HEK293 (cell line): ENCODE data around the gene CRIP1.

Experiments
- CTCF ChIA-PET: fragments of 350-600 bp; formaldehyde crosslinking; extraction: SDS; loops from one replicate; lab custom pipeline; 2021; ENCODE audit warnings: antibody characterized with exemption; lab: Yijun Ruan, JAX
- POLR2A ChIA-PET: fragments of 300-600 bp; formaldehyde crosslinking; extraction: SDS; loops from one replicate; lab custom pipeline; 2020; ENCODE audit warnings: antibody characterized with exemption, inconsistent platforms; lab: Yijun Ruan, JAX
- H3K27ac ChIP-seq: fragments of 200-500 bp; sonication (Bioruptor generic); 2 replicates; pipeline ENCODE4 v1.5.1; 2014; ENCODE audit warnings: low read depth, low read length, control low read depth, inconsistent platforms; ENCODE audit errors: extremely low read depth
- H3K36me3 ChIP-seq, 2 experiments: fragments of 200-500 bp in 1 of 2; sonication (Bioruptor generic) in 1 of 2; 1 replicate in 1 of 2; 2 replicates in 1 of 2; pipeline ENCODE4 v1.5.1; 2014 to 2017; ENCODE audit warnings: inconsistent platforms in 2 of 2, low read length in 2 of 2; ENCODE audit not compliant: control insufficient read depth in 2 of 2, insufficient read depth in 1 of 2
- H3K4me1 ChIP-seq: fragments of 200-500 bp; sonication (Bioruptor generic); 2 replicates; pipeline ENCODE4 v1.5.1; 2014; ENCODE audit warnings: mild to moderate bottlenecking, low read length, inconsistent platforms; ENCODE audit not compliant: control insufficient read depth, insufficient read depth
- H3K4me3 ChIP-seq: 2 replicates; pipeline ENCODE4 v1.5.1; 2011; ENCODE audit warnings: low read depth, mild to moderate bottlenecking, control low read depth, low read length, moderate library complexity
- H3K9me3 ChIP-seq: fragments of 200-500 bp; sonication (Bioruptor generic); 2 replicates; pipeline ENCODE4 v1.5.1; 2014; ENCODE audit warnings: low read depth, low read length, inconsistent platforms; ENCODE audit not compliant: control insufficient read depth, insufficient read depth
- GLI2 ChIP-seq: fragments of 450-650 bp; formaldehyde crosslinking; IDR thresholded peaks from 2 replicates; pipeline ENCODE4; 2017; ENCODE audit warnings: missing biosample characterization, missing genetic modification characterization, low read depth, borderline replicate concordance
- HIC1 ChIP-seq: fragments of 450-650 bp; formaldehyde crosslinking; IDR thresholded peaks from 2 replicates; pipeline ENCODE4 v1.5.1; 2016; ENCODE audit warnings: missing biosample characterization, missing genetic modification characterization
- SCRT2 ChIP-seq: fragments of 450-650 bp; formaldehyde crosslinking; IDR thresholded peaks from 2 replicates; pipeline ENCODE4 v1.5.1; 2016; ENCODE audit warnings: missing biosample characterization, missing genetic modification characterization
- SP2 ChIP-seq: fragments of 450-650 bp; formaldehyde crosslinking; IDR thresholded peaks from 2 replicates; pipeline ENCODE4 v1.5.1; 2016; ENCODE audit warnings: missing biosample characterization, missing genetic modification characterization
- WT1 ChIP-seq: fragments of 450-650 bp; formaldehyde crosslinking; IDR thresholded peaks from 2 replicates; pipeline ENCODE4 v1.5.1; 2016; ENCODE audit warnings: missing biosample characterization, missing genetic modification characterization
- YY1 ChIP-seq: fragments of 450-650 bp; formaldehyde crosslinking; IDR thresholded peaks from 2 replicates; pipeline ENCODE4 v1.5.1; 2018; ENCODE audit warnings: missing biosample characterization, missing genetic modification characterization
- ZBTB17 ChIP-seq: fragments of 450-650 bp; formaldehyde crosslinking; IDR thresholded peaks from 2 replicates; pipeline ENCODE4 v1.5.1; 2016; ENCODE audit warnings: missing biosample characterization, missing genetic modification characterization
- ZBTB21 ChIP-seq: fragments of 450-650 bp; formaldehyde crosslinking; IDR thresholded peaks from 2 replicates; pipeline ENCODE4 v1.5.1; 2017; ENCODE audit warnings: missing biosample characterization, missing genetic modification characterization
- ZBTB6 ChIP-seq: fragments of 450-650 bp; formaldehyde crosslinking; IDR thresholded peaks from 2 replicates; pipeline ENCODE4 v1.5.1; 2017; ENCODE audit warnings: missing biosample characterization, missing genetic modification characterization
- ZFP3 ChIP-seq: fragments of 450-650 bp; formaldehyde crosslinking; IDR thresholded peaks from 2 replicates; pipeline ENCODE4 v1.5.1; 2016; ENCODE audit warnings: low read depth, missing biosample characterization, missing genetic modification characterization
- ZFP37 ChIP-seq: fragments of 450-650 bp; formaldehyde crosslinking; IDR thresholded peaks from 2 replicates; pipeline ENCODE4 v1.5.1; 2016; ENCODE audit warnings: missing biosample characterization, missing genetic modification characterization
- ZNF10 ChIP-seq: fragments of 450-650 bp; formaldehyde crosslinking; IDR thresholded peaks from 2 replicates; pipeline ENCODE4 v1.5.1; 2017; ENCODE audit warnings: missing biosample characterization, missing genetic modification characterization
- ZNF19 ChIP-seq: fragments of 450-650 bp; formaldehyde crosslinking; IDR thresholded peaks from 2 replicates; pipeline ENCODE4; 2016; ENCODE audit warnings: missing biosample characterization, missing genetic modification characterization, low read depth
- ZNF214 ChIP-seq: fragments of 450-650 bp; formaldehyde crosslinking; IDR thresholded peaks from 2 replicates; pipeline ENCODE4 v1.5.1; 2017; ENCODE audit warnings: missing biosample characterization, mild to moderate bottlenecking, missing genetic modification characterization, borderline replicate concordance
- ZNF26 ChIP-seq: fragments of 450-650 bp; formaldehyde crosslinking; IDR thresholded peaks from 2 replicates; pipeline ENCODE4 v1.5.1; 2016; ENCODE audit warnings: missing biosample characterization, missing genetic modification characterization
- ZNF302 ChIP-seq: fragments of 450-650 bp; formaldehyde crosslinking; IDR thresholded peaks from 2 replicates; pipeline ENCODE4 v1.5.1; 2016; ENCODE audit warnings: missing biosample characterization, missing genetic modification characterization, low read depth
- ZNF555 ChIP-seq: fragments of 450-650 bp; formaldehyde crosslinking; conservative IDR thresholded peaks from 2 replicates; pipeline ENCODE4 v1.5.1; 2017; ENCODE audit warnings: missing biosample characterization, mild to moderate bottlenecking, missing genetic modification characterization, inconsistent platforms
- ZNF558 ChIP-seq: fragments of 450-650 bp; formaldehyde crosslinking; IDR thresholded peaks from 2 replicates; pipeline ENCODE4 v1.5.1; 2016; ENCODE audit warnings: missing biosample characterization, missing genetic modification characterization
- ZNF561 ChIP-seq: fragments of 450-650 bp; IDR thresholded peaks from 2 replicates; pipeline ENCODE4 v1.5.1; 2018; ENCODE audit warnings: missing biosample characterization, missing genetic modification characterization, borderline replicate concordance
- ZNF585B ChIP-seq: fragments of 450-650 bp; formaldehyde crosslinking; IDR thresholded peaks from 2 replicates; pipeline ENCODE4 v1.5.1; 2016; ENCODE audit warnings: missing biosample characterization, missing genetic modification characterization
- ZNF621 ChIP-seq: fragments of 450-650 bp; formaldehyde crosslinking; IDR thresholded peaks from 2 replicates; pipeline ENCODE4 v1.5.1; 2017; ENCODE audit warnings: missing biosample characterization, missing genetic modification characterization
- ZNF626 ChIP-seq: fragments of 450-650 bp; sonication (Bioruptor Pico); formaldehyde crosslinking; IDR thresholded peaks from 2 replicates; pipeline ENCODE4 v1.5.1; 2018; ENCODE audit warnings: missing biosample characterization, missing genetic modification characterization, inconsistent platforms
- ZNF701 ChIP-seq: fragments of 450-650 bp; formaldehyde crosslinking; IDR thresholded peaks from 2 replicates; pipeline ENCODE4 v1.5.1; 2016; ENCODE audit warnings: missing biosample characterization, missing genetic modification characterization
- ZNF791 ChIP-seq: fragments of 450-650 bp; formaldehyde crosslinking; IDR thresholded peaks from 2 replicates; pipeline ENCODE4 v1.5.1; 2016; ENCODE audit warnings: missing biosample characterization, missing genetic modification characterization
- ZNF792 ChIP-seq: fragments of 450-650 bp; formaldehyde crosslinking; IDR thresholded peaks from 2 replicates; pipeline ENCODE4 v1.5.1; 2016; ENCODE audit warnings: missing biosample characterization, missing genetic modification characterization
- ZNF843 ChIP-seq: fragments of 450-650 bp; formaldehyde crosslinking; IDR thresholded peaks from 2 replicates; pipeline ENCODE4 v1.5.1; 2016; ENCODE audit warnings: missing biosample characterization, missing genetic modification characterization

CRIP1 gene

DNA sequence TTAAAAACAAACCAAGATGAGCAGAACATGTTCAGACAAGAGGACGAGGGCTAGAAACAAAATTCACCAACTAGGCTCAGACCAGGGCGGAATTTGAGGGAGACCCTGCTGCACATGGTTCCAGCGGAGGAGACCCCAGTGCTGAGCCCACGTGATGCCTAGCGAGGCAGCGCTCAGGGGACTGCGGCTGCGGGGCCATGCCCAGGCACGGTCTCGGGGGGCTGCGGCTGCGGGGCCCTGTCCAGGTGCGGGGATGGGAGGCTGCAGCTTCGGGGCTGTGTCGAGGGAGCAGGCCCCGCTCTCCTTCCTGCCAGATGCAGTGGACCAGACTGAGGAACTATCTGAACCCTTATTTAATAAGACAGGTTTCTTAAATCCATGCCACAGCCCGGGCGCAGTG lies 24.8 kb upstream of the CRIP1 start:
- CTCF ChIA-PET: interaction anchor here (0.6 to 0.7 kb wide), 2 partner anchors 30 to 520 kb away, joined by 3 read pairs; no protein-coding TSS in a partner anchor
- H3K36me3 ChIP-seq: peaks cover 0 to 78% of the 10 kb centered on the region in 2 experiments; a peak in 2 of 3 replicates
- H3K27ac ChIP-seq: no peak overlapping the region
- no peak for TF ChIP-seq YY1 (tag by site-specific recombination)
- H3K4me1 ChIP-seq: no peaks in the 10 kb centered on the region
- H3K9me3 ChIP-seq: no peaks in the 10 kb centered on the region
- POLR2A ChIA-PET: no interaction called here
- H3K4me3 ChIP-seq: no peak overlapping the region

DNA sequence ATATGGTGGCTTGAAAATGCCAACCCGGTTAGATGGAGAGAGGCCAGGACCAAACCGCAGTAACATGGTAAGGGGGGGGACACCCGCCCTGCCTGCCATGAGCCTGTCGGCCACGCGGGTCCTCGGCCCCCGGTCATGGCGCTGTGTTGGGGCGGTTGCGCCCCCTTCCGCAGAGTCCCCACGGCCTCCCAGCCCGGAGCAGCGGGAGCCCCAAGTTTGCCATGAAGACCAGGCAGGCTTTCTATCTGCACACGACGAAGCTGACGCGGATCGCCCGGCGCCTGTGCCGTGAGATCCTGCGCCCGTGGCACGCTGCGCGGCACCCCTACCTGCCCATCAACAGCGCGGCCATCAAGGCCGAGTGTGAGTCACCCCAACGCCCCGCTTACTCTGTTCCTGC lies 22.2 kb upstream of the CRIP1 start:
- ChIA-PET POLR2A (no interaction called here), CTCF (no interaction called here)
- Histone ChIP-seq H3K9me3 (no peaks in the 10 kb centered on the region), H3K4me1 (no peaks in the 10 kb centered on the region), H3K4me3 (no peak overlapping the region), H3K36me3 (peaks cover 0 to 89% of the 10 kb centered on the region in 2 experiments; a peak in 2 of 3 replicates), H3K27ac (no peak overlapping the region)
- no peak for TF ChIP-seq ZBTB21
- TF ChIP-seq WT1 (tag by site-specific recombination): no peak
- no peak for TF ChIP-seq HIC1 (tag by site-specific recombination)
- no peak for TF ChIP-seq ZNF621 (tag by site-specific recombination)
- TF ChIP-seq ZBTB6 (tag by site-specific recombination): no peak
- no peak for TF ChIP-seq ZNF792 (tag by site-specific recombination)
- TF ChIP-seq ZNF214: no peak
- TF ChIP-seq ZFP37: no peak
- TF ChIP-seq ZNF302 (tag by site-specific recombination): no peak
- TF ChIP-seq ZNF555 (tag by site-specific recombination): no peak
- no peak for TF ChIP-seq ZBTB17 (tag by site-specific recombination)
- no peak for TF ChIP-seq ZNF26 (tag by site-specific recombination)
- TF ChIP-seq ZNF19 (tag by site-specific recombination): no peak

- peaks cover 0 to 88% of the 10 kb centered on the region in 2 experiments; a peak in 2 of 3 replicates for H3K36me3 ChIP-seq
- TF ChIP-seq ZBTB6 (tag by site-specific recombination) (no peak), GLI2 (tag by site-specific recombination) (no peak), ZBTB21 (no peak), ZNF626 (tag by site-specific recombination) (no peak), WT1 (tag by site-specific recombination) (peak; percentile 47; the same call in 1 of the 2 replicates), ZNF791 (no peak), SCRT2 (tag by site-specific recombination) (no peak), ZNF585B (tag by site-specific recombination) (no peak), ZNF10 (tag by site-specific recombination) (no peak), ZNF558 (tag by site-specific recombination) (no peak), ZFP3 (tag by site-specific recombination) (no peak), SP2 (tag by site-specific recombination) (peak; percentile 17; the same call in 1 of the 2 replicates), ZNF843 (no peak), ZNF561 (tag by site-specific recombination) (no peak), ZNF701 (tag by site-specific recombination) (no peak)
Observed at GRCh38 chr14:105465209-105466031, 21.3 kb upstream of the CRIP1 start.

More at GRCh38 chr14:105465209-105466031, 21.3 kb upstream of the CRIP1 start:
- POLR2A ChIA-PET: no interaction called here
- H3K4me3 ChIP-seq: no peak overlapping the region
- CTCF ChIA-PET: no interaction called here
- H3K27ac ChIP-seq: no peak overlapping the region
- H3K4me1 ChIP-seq: no peaks in the 10 kb centered on the region
- H3K9me3 ChIP-seq: no peaks in the 10 kb centered on the region
